Hematopoietic multipotent progenitor cell treated with erythropoietin and hydrocortisone succinate and interleukin-3 and kit ligand, for 6 days (in vitro differentiated cells): ENCODE results near the gene TMEM82.

Experiments
- DNase-seq: peaks from one replicate; pipeline ENCODE4 v3.0.0-alpha.2; 2015

Gene TMEM82

DNA sequence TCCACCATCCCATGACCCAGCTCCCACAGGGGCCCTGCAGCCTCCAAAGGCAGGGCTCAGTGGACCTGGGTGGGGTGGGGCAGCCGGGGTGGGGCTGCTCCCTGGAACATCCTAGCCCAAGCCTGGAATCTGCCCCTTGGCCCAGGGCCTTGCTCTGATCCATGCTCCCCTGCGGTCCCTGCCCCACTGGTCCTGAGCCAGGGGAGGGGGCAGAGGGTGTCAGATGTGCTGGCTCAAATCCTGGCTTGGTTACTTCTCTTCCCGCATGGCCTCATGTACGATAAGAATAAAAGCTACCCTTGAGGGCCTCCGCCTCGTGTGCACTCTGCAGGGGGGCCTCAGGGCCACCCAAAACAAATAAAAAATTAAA is 5.4 kb upstream of the TMEM82 start:
- no peak for DNase-seq

DNA sequence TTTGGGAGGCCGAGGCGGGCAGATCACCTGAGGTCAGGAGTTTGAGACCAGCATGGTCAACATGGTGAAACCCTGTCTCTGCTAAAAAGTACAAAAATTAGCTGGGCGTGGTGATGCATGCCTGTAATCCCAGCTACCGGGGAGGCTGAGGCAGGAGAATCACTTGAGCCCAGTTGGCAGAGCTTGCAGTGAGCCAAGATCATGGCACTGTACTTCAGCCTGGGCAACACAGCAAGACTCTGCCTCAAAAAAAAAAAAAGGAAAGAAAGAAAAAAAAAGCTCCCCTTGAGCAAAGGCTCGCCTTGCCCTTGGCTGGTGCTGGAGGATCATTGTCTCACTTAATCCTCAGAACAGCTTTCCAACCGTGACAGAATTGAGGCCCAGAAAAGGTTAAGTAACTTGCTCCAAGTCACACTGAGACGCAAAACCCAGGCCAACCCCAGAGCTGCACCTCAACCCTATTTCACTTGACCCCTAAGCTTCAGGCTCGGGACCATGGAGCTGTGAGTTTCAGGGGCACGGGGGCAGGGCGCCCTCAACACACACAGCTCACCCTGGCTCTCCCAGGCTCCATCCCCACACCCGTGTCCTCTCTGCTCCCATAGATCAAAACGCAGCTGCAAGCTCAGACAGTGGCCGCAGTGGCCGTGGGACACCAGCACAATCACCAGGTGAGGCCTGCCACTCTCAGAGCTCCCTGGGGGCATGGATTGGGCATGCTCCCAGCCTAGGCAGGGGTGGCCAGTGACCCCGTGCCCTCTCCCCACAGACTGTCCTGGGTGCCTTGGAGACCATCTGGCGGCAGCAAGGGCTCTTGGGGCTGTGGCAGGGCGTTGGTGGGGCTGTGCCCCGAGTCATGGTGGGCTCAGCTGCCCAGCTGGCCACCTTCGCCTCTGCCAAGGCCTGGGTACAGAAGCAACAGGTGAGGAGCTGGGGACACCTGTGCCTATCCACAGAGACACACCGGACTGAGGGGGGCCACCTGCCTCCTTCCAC is 4.7 kb upstream of the TMEM82 start:
- no peak for DNase-seq

DNA sequence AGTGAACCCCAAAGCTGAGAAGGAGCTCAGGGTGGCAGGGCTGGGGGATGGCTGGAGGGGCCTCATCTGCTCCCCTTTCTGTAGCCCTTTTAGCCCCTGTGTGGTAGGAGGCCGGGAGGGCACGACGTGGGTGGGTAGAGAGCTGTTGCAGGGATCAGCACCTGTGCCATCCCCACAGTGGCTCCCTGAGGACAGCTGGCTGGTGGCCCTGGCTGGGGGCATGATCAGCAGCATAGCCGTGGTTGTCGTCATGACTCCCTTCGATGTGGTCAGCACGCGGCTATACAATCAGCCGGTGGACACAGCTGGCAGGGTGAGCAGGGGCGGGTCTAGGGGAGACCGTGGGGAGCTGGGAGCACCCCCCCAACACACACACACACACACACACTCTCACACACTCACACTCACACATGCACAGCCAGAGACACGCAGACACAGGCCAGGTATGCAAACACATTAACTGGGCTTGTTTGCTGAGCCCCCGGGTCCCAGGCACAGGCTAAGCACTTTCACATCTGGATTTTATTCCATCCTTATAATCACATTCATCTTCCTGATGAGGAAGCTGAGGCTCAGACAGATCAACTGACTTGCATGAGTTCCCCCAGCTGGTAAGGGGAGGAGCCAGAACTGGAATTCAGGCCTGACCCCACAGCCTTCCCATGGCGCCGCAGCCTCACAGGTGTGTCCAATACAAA is 3.7 kb upstream of the TMEM82 start:
- no peak for DNase-seq

DNA sequence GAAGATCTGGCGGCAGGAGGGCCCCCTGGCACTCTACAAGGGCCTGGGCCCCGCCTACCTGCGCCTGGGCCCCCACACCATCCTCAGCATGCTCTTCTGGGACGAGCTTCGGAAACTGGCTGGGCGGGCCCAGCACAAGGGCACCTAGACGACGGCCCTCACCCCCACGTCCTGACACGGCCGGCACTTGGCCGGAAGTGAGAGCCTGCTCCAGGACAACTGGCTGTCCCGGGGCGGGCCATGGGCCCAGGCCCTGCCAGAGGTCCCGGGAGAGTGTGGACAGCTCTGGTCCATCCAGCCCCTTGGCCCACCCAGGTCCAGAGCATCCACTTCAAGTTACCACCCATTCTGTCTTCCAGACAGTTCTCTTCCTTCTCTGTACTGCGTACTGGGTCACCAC is 3.0 kb upstream of the TMEM82 start:
- no peak for DNase-seq

DNA sequence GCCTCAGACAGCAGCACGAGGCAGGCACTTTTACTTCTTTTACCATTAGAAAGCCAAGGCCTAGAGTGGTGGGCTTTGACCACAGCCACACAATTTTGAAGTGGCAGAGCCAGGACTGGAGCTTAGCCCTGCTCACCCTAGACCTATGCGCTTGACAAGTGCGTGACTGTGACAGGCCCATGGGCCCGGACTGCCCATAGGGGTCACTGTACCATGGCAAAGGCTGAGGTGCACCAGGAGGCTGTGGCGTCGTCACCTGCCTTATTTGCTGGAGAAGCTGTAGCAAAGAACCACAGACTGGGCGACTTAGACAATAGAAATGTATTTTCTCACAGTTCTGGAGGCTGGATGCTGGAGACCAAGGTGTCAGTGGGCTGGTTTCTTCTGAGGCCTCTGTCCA is 2.6 kb upstream of the TMEM82 start:
- DNase-seq: peak; percentile 26

DNA sequence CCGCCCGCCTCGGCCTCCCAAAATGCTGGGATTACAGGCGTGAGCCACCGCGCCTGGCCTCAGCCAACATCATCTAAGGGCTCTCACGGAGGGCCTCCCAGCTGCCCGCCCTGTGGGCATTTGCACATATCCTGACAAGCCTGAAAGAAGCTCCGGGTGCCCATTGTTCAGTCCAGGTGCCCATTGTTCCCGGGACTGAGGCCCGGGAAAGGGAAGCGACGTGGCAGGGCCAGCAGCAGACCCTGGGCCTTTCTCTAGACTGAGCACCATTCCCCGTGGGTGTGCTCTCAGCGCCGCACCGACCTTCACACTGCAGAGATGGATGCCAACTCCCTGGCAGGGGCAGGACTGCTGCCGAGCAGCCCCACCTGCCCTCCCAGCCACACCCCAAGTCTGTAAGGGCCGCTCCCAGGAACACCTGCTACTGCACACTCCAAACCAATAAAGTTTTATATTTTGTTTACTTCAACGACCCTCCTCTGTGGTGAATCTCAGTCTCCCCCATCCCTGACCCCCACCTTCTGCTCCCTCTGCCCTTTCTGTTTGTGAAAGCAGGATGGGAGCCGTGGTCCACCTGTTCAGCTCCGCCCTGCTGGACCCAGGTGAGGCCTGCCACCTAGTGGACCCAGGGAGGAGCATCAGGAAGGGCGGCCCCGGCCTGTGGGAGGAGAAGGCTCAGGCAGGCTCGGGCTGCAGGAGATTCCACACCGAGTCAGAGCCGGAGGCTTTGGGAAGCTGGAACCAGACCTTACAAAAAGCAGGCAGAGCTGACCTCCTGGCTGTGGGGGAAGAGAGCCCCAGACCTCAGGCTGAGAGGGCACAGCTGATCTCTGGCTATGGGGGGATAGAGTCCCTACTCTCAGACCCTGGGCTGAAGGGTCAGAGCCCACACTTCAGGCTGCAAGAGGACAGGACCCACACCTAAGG is 1.1 kb upstream of the TMEM82 start:
- DNase-seq: peak; percentile 78

DNA sequence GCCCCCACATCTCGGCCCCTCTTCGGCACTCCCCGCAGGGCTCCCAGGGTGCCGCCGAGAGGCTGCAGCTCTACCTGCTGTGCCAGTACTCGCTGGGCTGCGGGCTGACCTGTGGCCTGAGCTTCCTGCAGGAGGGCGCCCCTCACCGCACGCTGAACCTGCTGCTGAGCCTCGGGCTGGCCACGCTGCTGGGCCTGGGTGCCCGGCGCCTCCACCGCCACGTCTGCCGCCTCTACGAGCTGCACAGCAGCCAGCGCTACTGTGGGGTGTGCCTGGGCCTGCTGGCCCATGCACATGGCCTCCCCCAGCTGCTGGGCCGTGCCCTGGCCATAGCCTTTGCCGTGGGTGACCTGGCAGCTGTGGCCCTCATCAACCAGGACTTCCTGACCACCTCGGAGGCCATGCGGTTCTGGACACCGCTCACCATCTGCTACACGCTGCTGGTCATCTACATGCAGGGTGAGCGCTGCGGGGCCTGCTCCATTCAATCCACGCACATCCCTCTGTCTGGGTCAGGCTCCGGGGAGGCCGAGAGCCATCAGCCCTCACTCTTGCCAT is 1.9 kb downstream of the TMEM82 start:
- no peak for DNase-seq

DNA sequence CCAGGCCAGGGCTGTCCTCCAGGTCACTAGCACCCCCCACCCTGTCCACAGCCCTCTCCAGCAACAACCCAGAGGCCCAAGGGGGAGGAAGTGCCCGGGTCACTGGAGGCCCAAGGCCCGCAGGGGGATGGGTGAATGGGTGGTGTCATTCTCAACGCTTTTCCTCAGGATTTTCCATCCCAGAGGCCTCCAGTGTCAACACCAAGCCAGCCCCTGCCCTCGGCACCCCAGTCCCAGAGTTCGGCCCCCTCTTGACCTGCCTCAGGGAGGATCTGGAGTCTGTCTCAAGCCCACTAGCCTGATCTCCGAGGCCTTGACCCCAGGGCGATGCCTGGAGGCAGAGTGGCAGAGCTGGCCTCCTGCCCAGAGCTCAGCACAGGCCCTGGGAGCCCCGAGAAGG is 5.1 kb downstream of the TMEM82 start:
- DNase-seq: no peak

DNA sequence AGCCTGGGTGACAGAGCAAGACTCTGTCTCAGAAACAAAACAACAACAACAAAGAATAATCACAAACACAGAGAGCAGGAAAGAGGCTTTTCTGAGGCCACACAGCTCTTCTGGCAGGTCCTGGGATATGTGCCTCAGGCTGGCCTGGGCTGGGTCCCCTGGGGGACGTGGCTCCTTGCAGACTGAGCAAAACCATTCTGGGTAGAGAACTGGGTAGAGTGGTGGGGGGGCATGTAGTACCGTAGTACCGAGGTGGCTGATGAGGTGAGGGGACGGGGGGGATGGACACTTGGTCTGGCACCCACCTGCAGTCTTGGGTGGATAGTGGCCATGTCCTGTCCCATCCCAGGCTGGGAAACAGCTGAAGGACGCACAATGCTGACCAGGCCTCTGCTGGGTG is 6.0 kb downstream of the TMEM82 start:
- no peak for DNase-seq

DNA sequence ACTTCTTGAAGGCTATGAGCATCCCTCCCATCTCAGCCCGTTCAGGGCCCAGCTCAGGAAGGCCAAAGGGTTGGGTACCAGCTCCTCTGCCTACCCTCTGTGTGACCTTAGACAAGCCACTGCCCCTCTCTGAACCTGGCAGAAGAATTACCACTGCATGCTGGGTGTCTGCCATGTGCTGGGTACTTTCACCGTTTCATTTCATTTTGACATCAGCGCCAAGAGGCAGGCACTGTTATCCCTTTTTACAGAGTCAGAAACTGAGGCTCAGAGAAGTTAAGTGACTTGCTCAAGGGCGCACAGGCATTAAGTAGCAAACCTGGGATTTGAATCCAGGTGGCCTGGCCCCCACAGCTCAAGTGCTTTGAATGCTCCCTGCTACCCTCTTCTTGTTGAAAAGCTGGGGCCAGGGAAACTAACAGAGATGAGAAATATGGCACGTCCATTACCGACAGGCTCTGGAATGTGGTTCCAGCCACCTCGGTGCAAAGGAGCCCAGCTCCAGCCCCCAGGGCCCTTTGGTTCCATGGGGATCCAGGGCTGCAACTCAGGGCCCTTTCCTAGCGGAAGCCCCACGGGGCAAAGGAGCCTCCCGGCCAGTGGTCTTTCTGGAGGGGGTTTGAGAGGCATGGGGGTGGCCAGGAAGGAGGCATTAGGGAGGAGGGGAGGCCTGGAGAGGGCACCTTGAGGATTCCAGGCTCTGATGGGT is 6.5 kb downstream of the TMEM82 start:
- no peak for DNase-seq

DNA sequence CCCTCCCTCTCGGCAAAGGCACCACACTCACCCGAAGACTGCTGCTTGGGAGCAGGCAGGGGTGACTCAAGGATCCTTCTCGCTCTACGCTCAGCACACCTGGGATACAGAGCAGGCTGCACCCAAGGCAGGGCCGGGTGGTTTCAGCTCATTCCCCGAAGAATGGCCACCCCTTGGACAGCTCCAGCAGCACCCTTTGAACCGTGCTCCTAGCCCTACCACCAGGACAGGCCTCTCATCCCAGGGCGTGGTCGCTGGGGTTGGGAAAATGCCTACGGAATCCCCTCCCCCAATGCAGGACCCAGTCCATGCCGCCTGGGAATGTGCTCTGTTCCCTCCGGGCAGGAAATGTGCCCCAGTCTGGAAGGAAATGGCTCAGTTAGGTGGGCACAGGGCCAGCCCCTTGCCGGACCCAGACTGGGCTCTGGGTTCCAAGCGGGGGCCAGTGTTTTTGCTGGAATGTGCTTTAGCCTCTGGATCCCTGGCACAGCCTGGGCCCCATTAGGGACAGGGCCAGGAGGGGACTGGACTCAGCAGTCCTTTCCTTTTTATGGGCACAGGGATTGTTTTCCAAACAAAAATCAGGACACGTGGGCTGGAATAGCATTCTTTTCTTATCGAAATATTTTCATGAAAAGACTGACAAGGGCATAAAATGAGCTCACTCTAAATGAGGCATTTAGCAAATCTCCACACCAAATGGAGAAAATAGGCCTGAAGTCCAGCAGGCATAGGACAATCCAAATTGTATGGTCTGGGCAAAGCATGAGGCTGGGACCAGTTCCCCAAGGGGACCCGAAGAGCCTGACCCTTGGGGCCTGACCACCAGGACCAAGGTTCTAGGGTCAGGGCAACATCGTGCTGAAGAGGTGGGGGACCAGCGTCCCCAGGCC is 7.3 kb downstream of the TMEM82 start:
- no peak for DNase-seq

DNA sequence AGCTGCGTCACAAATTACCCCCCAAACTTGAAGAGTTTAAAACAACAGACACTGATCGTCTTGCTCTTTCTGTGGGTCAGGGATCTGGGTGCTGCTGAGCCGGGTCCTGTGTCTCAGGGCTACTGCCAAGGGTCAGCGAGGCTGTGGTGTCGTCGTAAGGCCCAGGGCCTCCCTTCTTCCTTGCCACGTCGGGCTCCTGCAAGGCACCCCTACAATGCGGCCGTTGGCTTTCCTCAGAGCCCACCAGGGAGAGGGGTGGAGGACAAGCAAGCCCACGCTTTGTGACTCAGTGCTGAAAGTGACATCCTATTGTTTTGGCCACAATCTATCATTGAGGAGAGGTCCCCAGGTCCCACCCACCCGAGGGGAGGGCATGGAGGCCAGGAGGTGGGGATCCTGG is 8.6 kb downstream of the TMEM82 start:
- no peak for DNase-seq

DNA sequence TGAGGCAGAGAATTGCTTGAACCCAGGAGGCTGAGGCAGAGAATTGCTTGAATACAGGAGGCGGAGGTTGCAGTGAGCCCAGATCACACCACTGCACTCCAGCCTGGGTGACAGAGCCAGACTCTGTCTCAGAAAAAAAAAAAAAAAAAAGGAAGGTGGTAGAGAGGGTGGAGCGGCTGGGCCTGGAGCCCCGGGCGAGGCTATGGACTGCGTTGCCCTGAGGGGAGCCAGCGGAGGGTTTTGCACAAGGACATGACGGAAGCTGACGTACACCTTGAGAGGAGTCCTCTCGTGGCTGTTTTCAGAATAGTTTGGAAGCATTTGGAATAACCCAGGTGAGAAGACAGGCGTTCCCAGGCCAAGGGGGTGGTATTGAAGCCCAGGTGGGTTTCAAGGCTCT is 9.4 kb downstream of the TMEM82 start:
- no peak for DNase-seq

DNA sequence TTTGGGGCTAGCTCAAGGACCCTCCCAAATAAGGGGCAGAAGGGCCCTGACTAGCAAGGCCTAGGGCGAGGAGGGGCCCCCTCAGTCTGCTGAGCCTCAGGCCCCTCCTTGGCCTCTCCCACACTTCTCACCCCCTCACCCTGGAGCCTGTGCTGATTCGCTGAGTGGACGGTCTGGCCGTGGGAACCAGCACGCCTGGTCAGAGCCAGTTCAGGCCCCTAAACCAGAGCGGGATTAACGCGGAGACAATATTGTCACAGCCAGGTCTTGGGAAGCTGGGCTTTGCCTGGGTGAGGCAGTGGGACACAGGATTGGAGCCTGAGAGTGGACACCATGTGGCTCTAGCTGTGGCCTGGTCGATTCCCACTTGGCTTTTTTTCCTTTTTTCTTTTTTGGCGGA is 11.5 kb downstream of the TMEM82 start:
- DNase-seq: no peak

DNA sequence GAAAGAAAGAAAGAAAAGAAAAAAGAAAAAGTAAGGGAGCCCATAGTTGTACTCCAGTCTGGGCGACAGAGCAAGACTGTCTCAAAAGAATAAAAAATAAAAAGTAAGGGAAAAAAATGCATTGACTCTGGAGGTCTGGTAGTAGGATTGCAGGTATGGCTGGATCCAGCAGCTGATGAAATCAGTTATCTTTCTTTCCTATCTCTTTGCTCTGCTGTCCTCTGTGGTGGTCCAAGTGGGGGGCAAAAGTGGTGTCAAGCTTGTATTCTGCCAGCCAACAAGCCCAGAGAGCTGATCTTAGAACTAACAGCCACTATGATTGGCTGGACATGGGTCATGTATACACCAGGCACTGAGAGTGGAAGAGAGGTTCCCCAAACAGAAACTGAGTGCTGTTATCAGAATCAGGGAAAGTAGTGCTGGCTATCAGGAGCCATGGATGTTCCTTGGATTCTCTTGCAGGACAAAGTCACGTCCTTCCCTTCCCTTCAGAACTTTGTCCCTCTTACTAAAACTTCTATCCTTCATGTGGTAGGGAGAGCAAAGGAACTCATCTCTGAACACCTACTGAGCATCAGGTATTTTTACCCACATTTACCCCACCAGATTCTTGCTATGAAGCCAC is 12.8 kb downstream of the TMEM82 start:
- no peak for DNase-seq

DNA sequence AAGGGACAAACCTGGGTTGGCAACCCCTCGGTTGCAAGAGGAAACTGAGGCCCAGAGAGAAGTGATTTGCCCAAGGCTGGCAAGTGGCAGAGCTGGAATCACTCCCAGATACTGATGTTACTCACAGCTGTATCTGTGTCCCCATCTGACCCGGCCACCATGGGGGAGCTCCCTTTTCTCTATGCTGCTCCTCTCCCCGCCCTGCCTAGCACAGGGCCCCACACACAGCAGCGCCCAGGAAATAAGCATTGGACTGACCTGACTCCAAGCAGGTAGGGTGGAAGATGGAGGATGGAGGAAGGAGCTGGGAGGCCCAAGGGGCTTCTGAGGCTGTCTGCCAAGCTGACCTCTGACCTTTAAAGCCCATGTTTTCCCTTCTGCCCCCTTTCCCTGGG is 13.3 kb downstream of the TMEM82 start:
- peak; percentile 38 for DNase-seq

DNA sequence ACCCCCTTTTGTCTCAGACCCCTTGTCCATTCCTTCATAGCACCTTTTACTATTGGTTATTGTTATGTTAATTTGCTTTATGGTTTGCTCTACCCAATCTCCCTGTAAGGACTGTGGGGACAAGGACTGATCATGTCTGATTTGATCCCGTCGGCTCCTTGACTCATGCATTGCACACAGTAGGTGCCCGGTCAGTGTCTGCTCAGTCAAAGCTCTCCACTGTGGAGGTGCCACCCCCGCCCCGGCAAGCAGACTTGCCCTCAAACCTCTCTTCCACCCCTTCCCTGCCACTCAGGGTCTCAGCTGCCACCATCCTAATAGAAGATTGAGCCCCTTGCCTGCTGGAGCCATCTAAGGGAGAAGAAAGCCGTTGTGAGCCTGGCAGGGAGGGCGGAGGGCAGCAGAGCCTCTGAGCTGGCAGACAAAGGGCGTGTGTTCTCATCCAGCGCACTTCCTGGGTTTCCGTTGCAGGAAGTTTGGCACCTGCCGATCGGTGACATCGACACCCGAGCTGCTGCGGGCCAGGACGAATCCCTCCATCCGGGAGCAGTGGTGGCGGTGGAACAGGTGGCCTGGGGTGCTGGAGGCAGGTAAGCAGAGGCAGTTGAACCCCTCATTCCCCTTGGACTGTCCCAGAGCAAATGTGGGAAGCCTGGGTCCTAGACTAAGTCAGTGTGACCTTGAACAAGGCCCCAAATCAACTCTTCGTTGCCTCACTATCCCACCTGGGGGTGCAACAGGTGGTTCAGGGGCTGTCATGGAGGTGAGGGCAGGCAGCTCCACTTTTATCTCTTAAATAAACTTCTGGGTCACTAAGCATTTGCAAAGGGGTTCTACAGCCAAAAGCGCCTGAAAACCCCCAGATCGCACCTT is 14.1 kb downstream of the TMEM82 start:
- no peak for DNase-seq

DNA sequence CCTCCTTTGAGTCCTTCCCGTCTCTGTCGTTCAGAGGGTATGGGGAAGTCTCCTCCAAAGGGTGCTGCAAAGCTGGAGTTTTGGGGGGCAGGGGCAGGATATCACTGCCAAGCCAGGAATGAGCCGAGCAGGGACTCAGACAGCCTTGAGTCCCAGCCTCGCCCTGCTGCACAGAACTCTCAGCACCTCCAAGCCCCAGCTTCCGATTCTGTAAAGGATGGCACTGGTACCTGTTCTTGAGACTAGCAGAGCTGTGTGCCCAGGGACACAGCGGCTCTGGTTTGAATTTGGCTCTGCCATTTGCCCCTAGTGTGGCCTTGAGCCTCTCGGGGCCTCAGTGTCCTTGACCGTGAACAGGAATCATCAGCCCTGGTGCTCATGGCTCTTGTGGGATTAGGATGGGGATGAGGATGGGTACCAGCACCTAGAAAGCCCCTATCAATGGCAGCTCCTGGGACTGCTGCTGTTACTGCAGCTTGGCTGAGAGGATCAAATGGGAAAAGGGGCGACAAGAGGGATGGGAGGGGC is 14.8 kb downstream of the TMEM82 start:
- no peak for DNase-seq
